HCT116 (cell line): ENCODE data around the gene ANKRD36C.
"Not testable (repeated sequence)": the region's sequence is repeated elsewhere in the genome, so short reads cannot be mapped to it uniquely, and the experiment has no call there.

ENCODE experiments used
- EZH2 ChIP-seq: fragments of 200-600 bp; sonication (generic); IDR thresholded peaks from 2 replicates; pipeline ENCODE4 v1.6.1; 2017; ENCODE audit warnings: antibody characterized with exemption, mixed run types
- POLR2AphosphoS5 ChIP-seq: IDR thresholded peaks from 2 replicates; pipeline ENCODE4 v1.6.1; 2011; ENCODE audit warnings: mild to moderate bottlenecking, low read depth, low read length, moderate library complexity
- YY1 ChIP-seq: IDR thresholded peaks from 2 replicates; pipeline ENCODE4 v1.6.1; 2011; ENCODE audit warnings: low read length, low read depth, moderate library complexity, mild to moderate bottlenecking; ENCODE audit not compliant: insufficient replicate concordance; ENCODE audit errors: extremely low read depth
- TF ChIP-seq, protein P1 (sequence below), 3 experiments: fragments of 200-600 bp in 1 of 3; sonication (generic) in 1 of 3; IDR thresholded peaks in 2 of 3; conservative IDR thresholded peaks in 1 of 3; 2 replicates each; pipeline ENCODE4 v1.5.1; 2012 to 2017; ENCODE audit warnings: low read depth in 2 of 3, low read length in 2 of 3, antibody characterized with exemption in 1 of 3, borderline replicate concordance in 1 of 3, control low read depth in 1 of 3, mild to moderate bottlenecking in 1 of 3, mixed read lengths in 1 of 3, mixed run types in 1 of 3, moderate library complexity in 1 of 3; ENCODE audit not compliant: insufficient read depth in 1 of 3

DNA sequence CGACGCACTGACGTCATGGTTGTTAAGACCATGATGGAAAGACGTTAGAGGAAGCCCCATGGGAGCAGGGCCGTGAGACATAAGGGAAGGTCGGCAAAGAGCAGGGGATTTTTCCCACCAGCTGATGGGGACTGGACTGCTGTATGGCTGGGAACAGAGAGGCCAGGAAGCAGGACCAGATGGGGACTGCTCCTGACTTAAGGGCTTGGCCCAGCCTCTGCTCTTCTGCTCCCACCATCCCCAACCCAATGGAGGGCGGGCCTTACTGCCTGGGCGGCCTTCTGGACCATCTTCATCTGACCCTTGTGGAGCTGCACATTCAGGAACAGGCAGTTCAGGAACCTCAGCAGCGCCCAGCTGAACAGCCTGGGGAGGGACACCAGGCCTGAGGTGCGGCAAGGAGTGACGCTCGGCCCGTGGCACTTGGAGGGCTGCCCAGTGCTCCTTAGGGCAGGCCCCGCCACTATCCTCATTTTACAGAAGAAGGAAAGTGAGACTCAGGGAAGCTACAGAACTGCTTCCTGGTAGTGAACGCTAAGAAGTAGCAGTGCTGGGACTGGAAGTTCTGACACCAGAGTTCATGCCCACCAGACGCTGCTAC lies 36.2 kb upstream of the ANKRD36C start:
- TF ChIP-seq, protein P1, sequence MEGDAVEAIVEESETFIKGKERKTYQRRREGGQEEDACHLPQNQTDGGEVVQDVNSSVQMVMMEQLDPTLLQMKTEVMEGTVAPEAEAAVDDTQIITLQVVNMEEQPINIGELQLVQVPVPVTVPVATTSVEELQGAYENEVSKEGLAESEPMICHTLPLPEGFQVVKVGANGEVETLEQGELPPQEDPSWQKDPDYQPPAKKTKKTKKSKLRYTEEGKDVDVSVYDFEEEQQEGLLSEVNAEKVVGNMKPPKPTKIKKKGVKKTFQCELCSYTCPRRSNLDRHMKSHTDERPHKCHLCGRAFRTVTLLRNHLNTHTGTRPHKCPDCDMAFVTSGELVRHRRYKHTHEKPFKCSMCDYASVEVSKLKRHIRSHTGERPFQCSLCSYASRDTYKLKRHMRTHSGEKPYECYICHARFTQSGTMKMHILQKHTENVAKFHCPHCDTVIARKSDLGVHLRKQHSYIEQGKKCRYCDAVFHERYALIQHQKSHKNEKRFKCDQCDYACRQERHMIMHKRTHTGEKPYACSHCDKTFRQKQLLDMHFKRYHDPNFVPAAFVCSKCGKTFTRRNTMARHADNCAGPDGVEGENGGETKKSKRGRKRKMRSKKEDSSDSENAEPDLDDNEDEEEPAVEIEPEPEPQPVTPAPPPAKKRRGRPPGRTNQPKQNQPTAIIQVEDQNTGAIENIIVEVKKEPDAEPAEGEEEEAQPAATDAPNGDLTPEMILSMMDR (IDR thresholded peaks at IDR 0.05 in 2 of 3, conservative IDR thresholded peaks at IDR 0.05 in 1 of 3; ENCODE audit: borderline replicate concordance in 1 of 3, insufficient read depth in 1 of 3, low read depth in 2 of 3, low read length in 2 of 3) = not testable (repeated sequence)
- TF ChIP-seq YY1, POLR2AphosphoS5, EZH2: not testable (repeated sequence)
